ENCODE data around the gene CINP. TPM values are rescaled to one million over a fixed set of nuclear protein-coding genes. Genes with fewer than 3 reads are reported as not detected.

CINP gene
- total and polyA plus RNA-seq, 4 donors: 25.1 to 34.6 (median 30.2) TPM

DNA sequence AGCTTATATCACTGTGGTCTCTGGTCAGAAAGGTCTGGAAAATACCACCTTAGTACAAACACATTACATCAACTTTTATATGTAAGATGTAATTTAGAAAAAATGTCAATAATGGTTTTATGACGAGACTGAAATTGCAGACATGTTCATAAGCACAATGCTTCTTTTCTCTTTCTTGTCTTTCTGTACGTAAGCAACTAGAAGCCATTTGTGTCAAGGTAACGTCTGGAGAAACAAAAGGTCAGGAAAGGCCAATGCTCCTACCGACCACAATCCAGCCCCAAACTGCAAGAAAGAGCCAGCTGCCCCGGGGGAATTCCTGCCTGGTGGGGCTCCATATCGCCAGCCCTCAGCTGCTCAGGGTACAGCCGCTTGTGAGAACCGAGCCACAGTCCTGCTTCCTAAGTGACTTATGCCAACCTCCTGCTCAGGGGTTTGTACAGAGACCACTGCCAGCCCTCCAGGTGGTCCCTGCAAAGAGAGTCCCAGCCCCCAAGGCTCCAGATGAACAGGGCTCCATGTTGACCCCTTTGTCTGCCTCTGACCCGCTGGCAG, 36.8 kb downstream of the CINP start:
- Histone ChIP-seq H3K27ac (ENCODE audit: low read depth in 1 of 2, low read length in 2 of 2) (no peak overlapping the region), H3K9me3 (ENCODE audit: control insufficient read depth in 4 of 4, low read length in 3 of 4) (no peaks in the 10 kb centered on the region), H3K27me3 (ENCODE audit: control insufficient read depth in 4 of 4, insufficient read depth in 4 of 4, low read length in 3 of 4) (no peaks in the 10 kb centered on the region), H3K9ac (ENCODE audit: low read depth in 1 of 2, low read length in 2 of 2) (no peak overlapping the region), H3K36me3 (ENCODE audit: control insufficient read depth in 4 of 4, insufficient read depth in 3 of 4, low read depth in 1 of 4, low read length in 3 of 4) (peaks cover 0 to 5% (median 0%) of the 10 kb centered on the region in 4 donors), H3K4me1 (ENCODE audit: control insufficient read depth in 4 of 4, insufficient read depth in 4 of 4, low read length in 3 of 4) (peaks cover 2 to 14% (median 11%) of the 10 kb centered on the region in 4 donors), H3K4me3 (ENCODE audit: low read depth in 1 of 3, low read length in 3 of 3) (no peak overlapping the region)
- no peak for TF ChIP-seq TAF1 (conservative IDR thresholded peaks at IDR 0.05)
- TF ChIP-seq NR2F2 (IDR thresholded peaks at IDR 0.05): no peak
- TF ChIP-seq RXRA (IDR thresholded peaks at IDR 0.05): no peak
- TF ChIP-seq, protein P1, sequence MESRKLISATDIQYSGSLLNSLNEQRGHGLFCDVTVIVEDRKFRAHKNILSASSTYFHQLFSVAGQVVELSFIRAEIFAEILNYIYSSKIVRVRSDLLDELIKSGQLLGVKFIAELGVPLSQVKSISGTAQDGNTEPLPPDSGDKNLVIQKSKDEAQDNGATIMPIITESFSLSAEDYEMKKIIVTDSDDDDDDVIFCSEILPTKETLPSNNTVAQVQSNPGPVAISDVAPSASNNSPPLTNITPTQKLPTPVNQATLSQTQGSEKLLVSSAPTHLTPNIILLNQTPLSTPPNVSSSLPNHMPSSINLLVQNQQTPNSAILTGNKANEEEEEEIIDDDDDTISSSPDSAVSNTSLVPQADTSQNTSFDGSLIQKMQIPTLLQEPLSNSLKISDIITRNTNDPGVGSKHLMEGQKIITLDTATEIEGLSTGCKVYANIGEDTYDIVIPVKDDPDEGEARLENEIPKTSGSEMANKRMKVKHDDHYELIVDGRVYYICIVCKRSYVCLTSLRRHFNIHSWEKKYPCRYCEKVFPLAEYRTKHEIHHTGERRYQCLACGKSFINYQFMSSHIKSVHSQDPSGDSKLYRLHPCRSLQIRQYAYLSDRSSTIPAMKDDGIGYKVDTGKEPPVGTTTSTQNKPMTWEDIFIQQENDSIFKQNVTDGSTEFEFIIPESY (IDR thresholded peaks at IDR 0.05): no peak
- TF ChIP-seq, protein P2, sequence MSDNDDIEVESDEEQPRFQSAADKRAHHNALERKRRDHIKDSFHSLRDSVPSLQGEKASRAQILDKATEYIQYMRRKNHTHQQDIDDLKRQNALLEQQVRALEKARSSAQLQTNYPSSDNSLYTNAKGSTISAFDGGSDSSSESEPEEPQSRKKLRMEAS (IDR thresholded peaks at IDR 0.05): no peak
- TF ChIP-seq JUND (IDR thresholded peaks at IDR 0.05): no peak
- TF ChIP-seq FOXA2 (IDR thresholded peaks at IDR 0.05): no peak
- TF ChIP-seq, protein P3, sequence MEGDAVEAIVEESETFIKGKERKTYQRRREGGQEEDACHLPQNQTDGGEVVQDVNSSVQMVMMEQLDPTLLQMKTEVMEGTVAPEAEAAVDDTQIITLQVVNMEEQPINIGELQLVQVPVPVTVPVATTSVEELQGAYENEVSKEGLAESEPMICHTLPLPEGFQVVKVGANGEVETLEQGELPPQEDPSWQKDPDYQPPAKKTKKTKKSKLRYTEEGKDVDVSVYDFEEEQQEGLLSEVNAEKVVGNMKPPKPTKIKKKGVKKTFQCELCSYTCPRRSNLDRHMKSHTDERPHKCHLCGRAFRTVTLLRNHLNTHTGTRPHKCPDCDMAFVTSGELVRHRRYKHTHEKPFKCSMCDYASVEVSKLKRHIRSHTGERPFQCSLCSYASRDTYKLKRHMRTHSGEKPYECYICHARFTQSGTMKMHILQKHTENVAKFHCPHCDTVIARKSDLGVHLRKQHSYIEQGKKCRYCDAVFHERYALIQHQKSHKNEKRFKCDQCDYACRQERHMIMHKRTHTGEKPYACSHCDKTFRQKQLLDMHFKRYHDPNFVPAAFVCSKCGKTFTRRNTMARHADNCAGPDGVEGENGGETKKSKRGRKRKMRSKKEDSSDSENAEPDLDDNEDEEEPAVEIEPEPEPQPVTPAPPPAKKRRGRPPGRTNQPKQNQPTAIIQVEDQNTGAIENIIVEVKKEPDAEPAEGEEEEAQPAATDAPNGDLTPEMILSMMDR (IDR thresholded peaks at IDR 0.05; ENCODE audit: low read depth, low read length, missing input control): no peak
- TF ChIP-seq YY1 (IDR thresholded peaks at IDR 0.05): no peak
- no peak for TF ChIP-seq GABPA (IDR thresholded peaks at IDR 0.05 in 1 of 2, conservative IDR thresholded peaks at IDR 0.05 in 1 of 2)
- TF ChIP-seq HNF4G (IDR thresholded peaks at IDR 0.05): no peak
- TF ChIP-seq EGR1 (IDR thresholded peaks at IDR 0.05; ENCODE audit: low read depth in 2 of 2): no peak
- no peak for TF ChIP-seq HNF4A (conservative IDR thresholded peaks at IDR 0.05)
- no peak for TF ChIP-seq FOXA1 (IDR thresholded peaks at IDR 0.05)
- TF ChIP-seq, protein P4, sequence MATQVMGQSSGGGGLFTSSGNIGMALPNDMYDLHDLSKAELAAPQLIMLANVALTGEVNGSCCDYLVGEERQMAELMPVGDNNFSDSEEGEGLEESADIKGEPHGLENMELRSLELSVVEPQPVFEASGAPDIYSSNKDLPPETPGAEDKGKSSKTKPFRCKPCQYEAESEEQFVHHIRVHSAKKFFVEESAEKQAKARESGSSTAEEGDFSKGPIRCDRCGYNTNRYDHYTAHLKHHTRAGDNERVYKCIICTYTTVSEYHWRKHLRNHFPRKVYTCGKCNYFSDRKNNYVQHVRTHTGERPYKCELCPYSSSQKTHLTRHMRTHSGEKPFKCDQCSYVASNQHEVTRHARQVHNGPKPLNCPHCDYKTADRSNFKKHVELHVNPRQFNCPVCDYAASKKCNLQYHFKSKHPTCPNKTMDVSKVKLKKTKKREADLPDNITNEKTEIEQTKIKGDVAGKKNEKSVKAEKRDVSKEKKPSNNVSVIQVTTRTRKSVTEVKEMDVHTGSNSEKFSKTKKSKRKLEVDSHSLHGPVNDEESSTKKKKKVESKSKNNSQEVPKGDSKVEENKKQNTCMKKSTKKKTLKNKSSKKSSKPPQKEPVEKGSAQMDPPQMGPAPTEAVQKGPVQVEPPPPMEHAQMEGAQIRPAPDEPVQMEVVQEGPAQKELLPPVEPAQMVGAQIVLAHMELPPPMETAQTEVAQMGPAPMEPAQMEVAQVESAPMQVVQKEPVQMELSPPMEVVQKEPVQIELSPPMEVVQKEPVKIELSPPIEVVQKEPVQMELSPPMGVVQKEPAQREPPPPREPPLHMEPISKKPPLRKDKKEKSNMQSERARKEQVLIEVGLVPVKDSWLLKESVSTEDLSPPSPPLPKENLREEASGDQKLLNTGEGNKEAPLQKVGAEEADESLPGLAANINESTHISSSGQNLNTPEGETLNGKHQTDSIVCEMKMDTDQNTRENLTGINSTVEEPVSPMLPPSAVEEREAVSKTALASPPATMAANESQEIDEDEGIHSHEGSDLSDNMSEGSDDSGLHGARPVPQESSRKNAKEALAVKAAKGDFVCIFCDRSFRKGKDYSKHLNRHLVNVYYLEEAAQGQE (IDR thresholded peaks at IDR 0.05): no peak
- TF ChIP-seq RAD21 (IDR thresholded peaks at IDR 0.05): no peak
- TF ChIP-seq SP1 (IDR thresholded peaks at IDR 0.05): no peak
- TF ChIP-seq, protein P5, sequence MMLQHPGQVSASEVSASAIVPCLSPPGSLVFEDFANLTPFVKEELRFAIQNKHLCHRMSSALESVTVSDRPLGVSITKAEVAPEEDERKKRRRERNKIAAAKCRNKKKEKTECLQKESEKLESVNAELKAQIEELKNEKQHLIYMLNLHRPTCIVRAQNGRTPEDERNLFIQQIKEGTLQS (IDR thresholded peaks at IDR 0.05): no peak
- DNase-seq (ENCODE audit: low spot score): no peak
- 87% methylated on average over 9 of the region's 9 CpGs for WGBS

All from liver (tissue), 9 donors.